GM19351 (cell line): ENCODE results near the gene TAB2.
"Not testable (repeated sequence)": the region's sequence is repeated elsewhere in the genome, so short reads cannot be mapped to it uniquely, and the experiment has no call there.

Source experiments
- ATAC-seq: cut with Tn5 transposase; IDR thresholded peaks from one replicate; pipeline ENCODE4 v1.9.1; 2021; ENCODE audit warnings: mild to moderate bottlenecking, moderate library complexity; ENCODE audit not compliant: unreplicated experiment

The TAB2 gene

GRCh38 chr6:149456311-149457021, 139.0 kb downstream of the TAB2 start:
- ATAC-seq: no peak

GRCh38 chr6:149457316-149457884, 139.9 kb downstream of the TAB2 start:
- ATAC-seq: no peak

- ATAC-seq: no peak
These were observed 140.7 kb downstream of the TAB2 start for GRCh38 chr6:149458196-149458595.

GRCh38 chr6:149458806-149459205, 141.3 kb downstream of the TAB2 start:
- ATAC-seq: no peak

GRCh38 chr6:149459761-149460160, 142.2 kb downstream of the TAB2 start:
- ATAC-seq: no peak

GRCh38 chr6:149460249-149460648, 142.7 kb downstream of the TAB2 start:
- not testable (repeated sequence) for ATAC-seq
